GM19023 (cell line): ENCODE results near the gene ENDOU.
A peak's percentile ranks its signal among the peaks of the same experiment; 100 is the strongest.

Experiments used
- ATAC-seq: cut with Tn5 transposase; IDR thresholded peaks from one replicate; pipeline ENCODE4 v1.9.1; 2021; ENCODE audit warnings: mild to moderate bottlenecking, moderate library complexity; ENCODE audit not compliant: unreplicated experiment

Gene ENDOU

GRCh38 chr12:47757840-47758583 lies 32.7 kb upstream of the ENDOU start:
- ATAC-seq, result no peak

- ATAC-seq, result no peak
Measured at GRCh38 chr12:47757364-47757839, 32.1 kb upstream of the ENDOU start.

- ATAC-seq, result peak; percentile 67
Measured at GRCh38 chr12:47755655-47756562, 30.6 kb upstream of the ENDOU start.

GRCh38 chr12:47754881-47755280 lies 29.6 kb upstream of the ENDOU start:
- ATAC-seq, result peak; percentile 5

- ATAC-seq, result no peak
Measured at GRCh38 chr12:47754126-47754525, 28.8 kb upstream of the ENDOU start.

GRCh38 chr12:47753021-47754001 lies 28.0 kb upstream of the ENDOU start:
- ATAC-seq, result no peak

- ATAC-seq, result no peak
Measured at GRCh38 chr12:47752552-47752951, 27.3 kb upstream of the ENDOU start.

GRCh38 chr12:47752121-47752520 lies 26.8 kb upstream of the ENDOU start:
- ATAC-seq, result no peak

- ATAC-seq, result no peak
Measured at GRCh38 chr12:47751561-47751960, 26.3 kb upstream of the ENDOU start.

- no peak for ATAC-seq
Measured at GRCh38 chr12:47750916-47751470, 25.7 kb upstream of the ENDOU start.

- no peak for ATAC-seq
Measured at GRCh38 chr12:47750229-47750798, 25.0 kb upstream of the ENDOU start.

GRCh38 chr12:47748899-47749298 lies 23.6 kb upstream of the ENDOU start:
- no peak for ATAC-seq

- no peak for ATAC-seq
Measured at GRCh38 chr12:47748507-47748828, 23.2 kb upstream of the ENDOU start.

- no peak for ATAC-seq
Measured at GRCh38 chr12:47747596-47748506, 22.6 kb upstream of the ENDOU start.

- no peak for ATAC-seq
Measured at GRCh38 chr12:47747126-47747525, 21.8 kb upstream of the ENDOU start.

- ATAC-seq, result no peak
Measured at GRCh38 chr12:47746523-47746922, 21.2 kb upstream of the ENDOU start.

GRCh38 chr12:47746073-47746472 lies 20.8 kb upstream of the ENDOU start:
- ATAC-seq, result no peak

- no peak for ATAC-seq
Measured at GRCh38 chr12:47745485-47746041, 20.3 kb upstream of the ENDOU start.
